ENCODE measurements around the gene PPP3CA. TPM values are rescaled to one million over a fixed set of nuclear protein-coding genes. Genes with fewer than 3 reads are reported as not detected.

Gene PPP3CA
- total and polyA plus RNA-seq, 2 of the 8 experiments (the other 6 are each of a cell fraction or from before 2014, with no cell fraction given) = 7.9 to 35.0 TPM

DNA sequence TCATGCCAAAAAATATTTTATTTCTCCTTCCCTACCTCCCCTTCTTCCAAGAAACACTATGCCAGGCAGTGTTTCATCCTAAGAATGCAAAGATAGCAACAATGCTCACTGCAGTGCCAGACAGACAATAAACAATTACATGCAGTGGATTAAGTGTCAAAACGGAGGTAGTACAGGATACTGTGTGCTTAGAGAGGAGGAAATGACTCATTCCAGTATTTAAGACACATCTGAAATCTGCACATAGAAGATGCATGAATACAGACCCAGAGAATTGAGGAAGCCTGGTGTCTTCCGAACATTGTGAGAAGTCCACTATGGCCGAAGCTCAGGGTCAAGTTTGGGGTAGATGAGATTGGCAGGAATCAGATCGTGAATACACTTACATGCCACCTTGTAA is 326.4 kb downstream of the PPP3CA start:
- H2BK5ac ChIP-seq (ENCODE audit: low read depth, low read length) = peak overlapping the region; percentile 73; the same call in 1 of the 2 replicates
- peak overlapping the region; percentile 40; the same call in 1 of the 2 replicates for H3K18ac ChIP-seq (ENCODE audit: extremely low read depth, low read length)
- POLR2A ChIA-PET (ENCODE audit: partially characterized antibody) = no interaction called here
- H2BK15ac ChIP-seq (ENCODE audit: low read length) = no peak overlapping the region
- WGBS, 2 experiments (ENCODE audit: extremely low coverage in 1 of 2, insufficient coverage in 1 of 2, insufficient read length in 1 of 2, insufficient replicate concordance in 2 of 2, low coverage in 1 of 2, low lambda C conversion rate in 2 of 2, missing lambda C conversion rate in 1 of 2) = 79% methylated on average over 4 of the region's 4 CpGs; no CpG with 5 or more reads in 1 of the 2 experiments
- no peak overlapping the region for H4K8ac ChIP-seq (ENCODE audit: extremely low read depth, insufficient read depth, low read length)
- no peaks in the 10 kb centered on the region for H3K9me3 ChIP-seq (ENCODE audit: insufficient read depth in 2 of 2, low read depth in 1 of 2, low read length in 1 of 2)
- no peak for FAIRE-seq
- peaks cover 0 to 11% (median 4%) of the 10 kb centered on the region in 4 experiments; a peak in 3 of 7 replicates for H3K4me1 ChIP-seq (replicated peaks in 1 of 4; ENCODE audit: control insufficient read depth in 3 of 4, insufficient read depth in 4 of 4, low read length in 3 of 4)
- H2BK12ac ChIP-seq (ENCODE audit: low read depth, low read length) = peak overlapping the region; percentile 12; the same call in 1 of the 2 replicates
- H4K5ac ChIP-seq (ENCODE audit: insufficient read length, low read depth, low read length) = no peak overlapping the region
- H3K56ac ChIP-seq (replicated peaks; ENCODE audit: insufficient read length, low read depth, low read length) = no peak overlapping the region
- no peak overlapping the region for H3K4me2 ChIP-seq (ENCODE audit: insufficient read depth in 1 of 2, low read depth in 2 of 2, low read length in 2 of 2)
- no peaks in the 10 kb centered on the region for H4K20me1 ChIP-seq (replicated peaks in 1 of 2; ENCODE audit: control insufficient read depth in 1 of 2, insufficient read depth in 2 of 2, low read length in 2 of 2)
- no peaks in the 10 kb centered on the region for H3K27me3 ChIP-seq (replicated peaks in 1 of 4; ENCODE audit: control insufficient read depth in 3 of 4, extremely low read depth in 1 of 4, insufficient read depth in 3 of 4, low read length in 3 of 4)
- DNase-seq (ENCODE audit: low read depth in 1 of 2, low spot score in 2 of 2) = no peak
- H3K14ac ChIP-seq (ENCODE audit: insufficient read length) = no peak overlapping the region
- H2BK20ac ChIP-seq (ENCODE audit: low read length) = peak overlapping the region; percentile 23; the same call in 1 of the 2 replicates
- CTCF ChIA-PET (ENCODE audit: partially characterized antibody) = interaction anchor here (1.5 kb wide), 1 partner anchor 13 kb away, joined by 5 read pairs; no protein-coding TSS in a partner anchor
- H3K79me2 ChIP-seq (ENCODE audit: control insufficient read depth in 1 of 2, insufficient read depth in 2 of 2, low read length in 2 of 2) = no peaks in the 10 kb centered on the region
- H2BK120ac ChIP-seq (replicated peaks; ENCODE audit: low read depth, low read length) = peak overlapping the region; percentile 16
- no peaks in the 10 kb centered on the region for H3K36me3 ChIP-seq (ENCODE audit: control insufficient read depth in 2 of 4, insufficient read depth in 4 of 4, low read length in 3 of 4)
- H2AFZ ChIP-seq (ENCODE audit: low read length) = no peak overlapping the region
- H2AK5ac ChIP-seq (ENCODE audit: low read depth, low read length) = no peak overlapping the region
- no peak for TF ChIP-seq YY1 (IDR thresholded peaks at IDR 0.05; ENCODE audit: low read depth, low read length)
- no peak for TF ChIP-seq GABPA (IDR thresholded peaks at IDR 0.05; ENCODE audit: borderline replicate concordance, insufficient read depth, low read length)
- TF ChIP-seq CTBP2 (IDR thresholded peaks at IDR 0.05; ENCODE audit: borderline replicate concordance, insufficient read depth, insufficient read length, low read length) = no peak
- TF ChIP-seq BACH1 (IDR thresholded peaks at IDR 0.05; ENCODE audit: low read length) = no peak
- no peak for TF ChIP-seq RAD21 (IDR thresholded peaks at IDR 0.05 in 1 of 2, conservative IDR thresholded peaks at IDR 0.05 in 1 of 2; ENCODE audit: low read depth in 2 of 2, low read length in 2 of 2)
- TF ChIP-seq SP1 (IDR thresholded peaks at IDR 0.05; ENCODE audit: low read depth, low read length) = no peak
- no peak for TF ChIP-seq FOSL1 (IDR thresholded peaks at IDR 0.05; ENCODE audit: insufficient read depth, low read depth, low read length)
- no peak for TF ChIP-seq SAP30 (IDR thresholded peaks at IDR 0.05; ENCODE audit: insufficient read depth, insufficient replicate concordance, low read length)
- TF ChIP-seq MAX (IDR thresholded peaks at IDR 0.05) = no peak
- no peak overlapping the region for H4K91ac ChIP-seq (replicated peaks; ENCODE audit: insufficient read length, low read length)
- no peak overlapping the region for H3K4me3 ChIP-seq (ENCODE audit: extremely low read depth in 1 of 4, insufficient read depth in 2 of 4, low read depth in 3 of 4, low read length in 4 of 4)
- H3K27ac ChIP-seq (ENCODE audit: low read depth, low read length) = no peak overlapping the region
- H3K23me2 ChIP-seq (ENCODE audit: low read depth, low read length) = no peaks in the 10 kb centered on the region
- H3K4ac ChIP-seq (replicated peaks; ENCODE audit: insufficient read length, low read depth, low read length) = no peak overlapping the region
- H3K9ac ChIP-seq (replicated peaks in 1 of 4; ENCODE audit: extremely low read depth in 1 of 4, low read depth in 3 of 4, low read length in 3 of 4) = no peak overlapping the region
- H3K79me1 ChIP-seq (ENCODE audit: low read depth, low read length) = no peaks in the 10 kb centered on the region
- no peak overlapping the region for H3K23ac ChIP-seq (ENCODE audit: insufficient read length)

Data from H1 (cell line).